ENCODE data around the gene ADCY4.

The ADCY4 gene

DNA sequence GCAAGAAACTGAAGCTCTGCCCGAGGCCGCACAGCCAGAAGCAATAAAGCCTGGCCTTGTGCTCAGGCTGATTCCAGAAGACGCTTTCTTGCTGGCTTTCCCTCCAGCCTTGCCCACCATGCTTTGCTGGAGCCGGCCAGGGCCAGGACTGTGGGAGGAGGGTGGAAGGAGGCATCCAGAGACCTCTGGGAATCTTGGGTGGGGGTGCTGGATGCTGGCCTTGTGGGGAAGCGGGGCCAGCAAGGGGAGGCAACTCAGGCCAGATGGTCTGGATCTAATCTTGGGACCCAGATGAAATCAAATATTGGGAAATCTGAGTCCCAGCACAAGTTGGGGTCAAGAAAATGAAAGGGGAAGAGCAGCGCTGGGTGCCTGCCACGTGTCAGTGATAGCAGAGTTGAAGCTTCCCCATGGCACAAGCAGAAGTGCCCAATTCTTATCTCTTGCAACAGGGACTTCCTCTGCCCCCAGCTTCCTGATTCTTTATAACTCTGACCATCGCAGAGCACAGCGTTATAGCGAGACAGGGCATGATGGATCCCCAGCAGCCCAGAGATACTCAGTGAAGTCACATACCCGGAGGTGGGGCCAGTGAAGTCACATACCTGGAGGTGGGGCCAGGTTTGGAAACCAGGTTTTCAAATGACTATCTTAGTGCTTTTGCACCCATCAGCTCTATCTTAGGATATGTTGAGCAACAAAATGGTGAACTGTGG, 57.1 kb downstream of the ADCY4 start:
- TF ChIP-seq GATA3 (IDR thresholded peaks at IDR 0.05; ENCODE audit: low read depth, low read length), result no peak
- TF ChIP-seq GATA2 (IDR thresholded peaks at IDR 0.05; ENCODE audit: low read depth, low read length), result no peak

DNA sequence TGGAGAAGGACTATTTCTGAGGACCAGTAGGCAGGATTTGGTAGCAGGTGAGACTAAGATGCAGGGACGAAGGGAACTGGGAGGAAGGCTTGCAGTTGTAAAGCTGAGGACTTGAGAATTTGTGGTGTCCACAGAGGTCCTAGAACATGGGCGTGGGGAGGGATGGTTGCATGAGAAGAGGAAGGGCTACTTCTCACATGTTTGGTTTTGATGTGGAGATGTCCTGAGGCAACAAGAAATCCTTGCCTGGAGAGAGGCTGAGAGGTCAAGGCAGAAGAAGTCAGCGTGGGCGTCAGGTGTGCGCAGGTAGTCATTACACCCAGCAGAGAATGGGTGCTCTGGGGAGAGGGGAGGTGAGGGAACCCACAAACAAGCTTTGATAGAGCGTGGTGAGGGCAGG, 57.8 kb downstream of the ADCY4 start:
- TF ChIP-seq GATA3 (IDR thresholded peaks at IDR 0.05; ENCODE audit: low read depth, low read length), result no peak
- TF ChIP-seq GATA2 (IDR thresholded peaks at IDR 0.05; ENCODE audit: low read depth, low read length), result no peak

DNA sequence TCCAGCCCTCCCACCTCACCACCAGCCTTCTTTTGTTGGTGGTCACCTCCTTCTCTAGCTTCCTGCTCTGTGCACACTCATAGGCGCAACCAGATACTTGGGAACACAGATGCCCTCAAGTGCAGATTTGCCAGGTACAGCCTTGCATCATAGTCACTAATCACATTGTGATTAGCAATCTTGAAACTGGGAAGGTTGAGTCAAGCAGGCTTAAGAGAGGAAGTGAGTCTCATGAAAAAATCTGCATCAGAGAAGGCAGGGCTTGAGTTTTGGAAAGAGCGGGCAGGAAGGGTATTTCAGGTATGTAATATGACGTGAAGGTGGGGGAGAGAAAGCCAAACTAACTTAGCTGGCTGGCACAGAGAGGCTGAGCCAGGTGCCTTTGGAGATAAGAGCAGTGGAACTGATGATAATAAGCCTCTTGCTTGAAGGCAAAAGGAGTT, 60.7 kb downstream of the ADCY4 start:
- TF ChIP-seq GATA3 (IDR thresholded peaks at IDR 0.05; ENCODE audit: low read depth, low read length) (no peak), GATA2 (IDR thresholded peaks at IDR 0.05; ENCODE audit: low read depth, low read length) (no peak)

DNA sequence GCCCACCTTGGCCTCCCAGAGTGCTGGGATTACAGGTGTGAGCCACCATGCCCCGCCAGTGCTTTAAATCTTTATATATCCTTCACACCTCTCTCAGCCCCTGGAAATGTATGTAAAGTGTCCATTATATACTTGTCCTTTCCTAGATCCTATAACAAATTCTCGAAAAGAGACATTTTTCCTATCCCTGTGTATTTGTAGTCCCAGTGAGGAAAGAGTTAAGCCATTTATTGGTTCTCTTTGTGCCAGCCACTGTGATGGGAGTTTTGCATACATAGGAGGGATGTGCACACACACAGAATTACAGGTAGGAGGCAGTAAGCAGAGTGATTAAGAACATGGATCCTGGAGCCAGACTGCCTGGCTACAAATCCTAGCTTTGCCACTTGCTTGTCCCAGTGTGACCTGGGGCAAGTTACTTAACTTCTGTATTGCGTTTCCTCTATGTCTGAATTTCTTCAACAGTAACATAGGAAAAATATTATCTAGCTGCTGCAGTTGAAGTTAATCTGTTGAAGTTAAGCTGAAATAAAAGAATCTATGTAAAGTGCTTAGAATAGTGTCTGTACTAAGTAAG, 61.4 kb downstream of the ADCY4 start:
- TF ChIP-seq GATA2 (IDR thresholded peaks at IDR 0.05; ENCODE audit: low read depth, low read length) (no peak), GATA3 (IDR thresholded peaks at IDR 0.05; ENCODE audit: low read depth, low read length) (no peak)

GRCh38 chr14:24272467-24272866, 62.4 kb downstream of the ADCY4 start:
- TF ChIP-seq GATA2 (IDR thresholded peaks at IDR 0.05; ENCODE audit: low read depth, low read length) (no peak), GATA3 (IDR thresholded peaks at IDR 0.05; ENCODE audit: low read depth, low read length) (no peak)

DNA sequence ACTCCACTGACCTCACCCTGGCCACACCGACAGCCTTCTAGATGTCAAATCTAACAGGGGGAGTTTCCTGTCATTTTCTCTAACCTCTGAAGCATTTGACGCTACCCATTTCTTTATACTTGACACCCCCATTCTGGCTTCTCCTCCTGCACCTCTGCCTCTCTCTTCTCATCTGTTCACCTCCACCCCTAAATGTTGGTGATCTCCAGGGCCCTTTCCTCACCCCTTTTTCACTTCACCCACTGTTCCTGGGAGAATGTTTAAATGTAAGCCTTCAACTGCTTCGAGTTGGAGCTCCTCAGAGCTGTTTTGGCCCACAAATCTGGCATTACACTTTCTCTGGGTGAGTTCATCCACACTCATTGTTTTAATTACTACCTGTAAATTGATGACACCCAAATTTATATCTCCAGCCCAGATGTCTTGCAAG, 63.0 kb downstream of the ADCY4 start:
- TF ChIP-seq GATA2 (IDR thresholded peaks at IDR 0.05; ENCODE audit: low read depth, low read length) (no peak), GATA3 (IDR thresholded peaks at IDR 0.05; ENCODE audit: low read depth, low read length) (no peak)

DNA sequence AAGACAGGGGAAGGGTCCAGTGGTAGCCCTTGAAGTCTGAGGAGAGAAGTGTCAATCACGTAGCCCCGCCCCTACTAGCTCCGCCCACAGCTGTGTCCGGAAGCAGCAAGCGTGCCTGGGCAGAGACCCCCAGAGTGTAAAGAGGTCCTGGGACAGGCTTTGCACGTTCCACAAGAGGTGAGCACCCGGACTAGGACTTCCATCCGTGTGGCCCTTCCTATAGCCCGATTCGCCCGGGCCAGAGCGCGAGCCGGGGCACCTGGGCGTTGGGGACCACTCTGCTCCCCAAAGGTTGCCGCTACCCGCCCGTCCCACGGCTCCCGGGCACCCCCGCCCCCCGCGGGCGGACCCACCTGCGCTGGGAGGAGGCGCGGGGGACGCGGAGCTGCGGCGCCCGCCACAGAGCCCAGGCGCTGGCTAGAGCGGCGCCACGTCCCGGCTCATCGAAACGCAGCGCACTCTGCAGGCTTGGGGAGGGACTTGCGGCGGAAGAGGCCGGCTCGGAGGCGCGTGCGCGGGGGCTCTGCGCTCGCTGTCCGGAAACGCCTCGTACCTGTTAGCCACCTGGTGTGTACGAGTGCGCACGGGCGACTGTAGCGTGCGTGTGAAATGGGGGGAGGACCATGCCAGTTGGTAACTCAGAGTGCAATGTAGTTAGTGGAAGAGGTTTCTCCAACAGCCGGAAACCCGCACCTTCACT, 63.6 kb downstream of the ADCY4 start, which contains the start of gene RABGGTA:
Gene RABGGTA (minus strand): TSS at position 464 of the 700 bp plus-strand sequence. CDS start 482 bp downstream, outside the sequence.
- TF ChIP-seq GATA3 (IDR thresholded peaks at IDR 0.05; ENCODE audit: low read depth, low read length) (no peak), GATA2 (IDR thresholded peaks at IDR 0.05; ENCODE audit: low read depth, low read length) (no peak)

DNA sequence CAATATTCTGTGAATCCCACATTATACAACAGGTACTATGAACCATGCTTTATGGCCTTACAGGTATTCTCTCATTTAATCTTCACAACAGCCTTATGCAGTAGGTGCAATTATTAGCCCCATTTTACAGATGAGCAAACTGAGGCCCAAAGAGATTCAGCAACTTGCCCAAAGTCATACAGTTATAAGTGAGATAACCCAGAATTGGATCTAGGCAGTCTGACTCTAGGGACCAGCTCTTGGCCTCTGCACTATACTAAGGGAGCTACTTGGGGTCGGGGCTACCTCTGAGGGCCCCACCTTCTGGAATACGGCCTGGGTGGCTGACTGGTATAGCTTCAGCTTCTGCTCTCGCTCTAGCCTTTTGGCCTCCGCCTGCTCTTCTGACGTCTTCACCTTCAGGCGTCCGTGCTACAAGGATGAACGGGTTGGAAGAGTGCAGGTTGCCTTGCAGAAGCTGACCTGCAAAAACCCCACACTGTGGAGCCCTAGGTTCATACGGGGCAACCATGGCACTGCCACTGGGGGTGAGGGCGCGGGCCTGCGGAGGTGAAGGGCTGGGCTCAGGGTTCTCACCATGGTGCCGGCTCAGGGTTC, 64.2 kb downstream of the ADCY4 start:
- no peak for TF ChIP-seq GATA2 (IDR thresholded peaks at IDR 0.05; ENCODE audit: low read depth, low read length)

DNA sequence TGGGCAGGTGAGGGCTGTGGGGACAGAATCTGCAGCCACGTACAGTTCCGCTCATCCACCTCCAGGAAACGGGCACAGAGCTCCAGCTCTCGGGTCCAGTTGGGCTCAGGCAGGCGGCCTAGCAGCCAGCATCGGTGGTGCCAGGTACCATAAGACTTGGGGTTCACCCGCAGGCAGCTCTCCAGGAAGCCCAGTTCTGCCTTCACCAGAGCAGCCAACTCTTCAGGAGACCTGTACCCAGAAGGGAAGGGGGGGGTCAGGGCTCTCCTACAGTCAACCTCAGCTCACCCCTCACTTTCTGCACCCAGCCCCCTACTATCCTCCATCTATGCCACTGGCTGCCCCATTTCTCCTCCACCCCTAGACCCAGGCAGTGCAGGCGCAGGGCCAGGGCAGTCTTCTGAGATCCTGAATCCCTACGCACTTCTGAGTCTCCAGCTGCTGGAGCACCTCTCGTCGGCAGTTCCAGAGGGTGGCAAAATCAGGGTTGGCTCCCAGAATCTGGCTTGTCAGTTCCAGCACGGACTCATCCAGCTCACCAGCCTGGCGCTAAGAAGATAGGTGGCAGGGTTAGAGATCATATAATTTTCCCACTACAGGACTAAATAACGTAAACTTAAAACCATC, 64.8 kb downstream of the ADCY4 start:
- no peak for TF ChIP-seq GATA3 (IDR thresholded peaks at IDR 0.05; ENCODE audit: low read depth, low read length)
- no peak for TF ChIP-seq GATA2 (IDR thresholded peaks at IDR 0.05; ENCODE audit: low read depth, low read length)

DNA sequence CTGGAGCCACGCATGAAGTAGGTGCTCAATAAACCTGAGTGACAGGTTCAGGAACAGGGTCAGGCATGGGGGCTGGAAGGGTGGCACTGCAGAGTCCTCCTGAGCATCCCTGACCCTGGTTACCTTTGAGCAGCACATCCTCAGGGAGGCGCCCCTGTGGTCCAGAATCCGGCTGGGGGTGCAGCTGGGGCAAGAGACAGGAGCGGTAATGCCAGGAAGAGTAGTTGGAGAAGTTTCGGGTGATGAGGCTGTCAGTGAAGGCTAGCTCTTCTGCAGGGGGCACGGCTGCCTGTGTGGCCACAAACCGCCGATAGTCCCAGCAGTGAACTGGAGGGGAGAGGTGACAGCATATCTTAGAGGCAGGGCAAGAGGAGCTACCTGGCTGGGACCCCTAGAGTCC, 65.5 kb downstream of the ADCY4 start:
- no peak for TF ChIP-seq GATA2 (IDR thresholded peaks at IDR 0.05; ENCODE audit: low read depth, low read length)
- no peak for TF ChIP-seq GATA3 (IDR thresholded peaks at IDR 0.05; ENCODE audit: low read depth, low read length)

All from SH-SY5Y (cell line).